WTC11 (cell line): ENCODE results near the gene STX8. TPM values are rescaled to one million over a fixed set of nuclear protein-coding genes. Genes with fewer than 3 reads are reported as not detected.

ENCODE experiments used
- ATAC-seq: fragments of 200-7000 bp; cut with Tn5 transposase; 2 replicates; pipeline ENCODE4 v1.10.0; 2021; ENCODE audit warnings: mild to moderate bottlenecking, moderate library complexity
- CTCF ChIA-PET: fragments of 300-600 bp; sonication (Branson Sonifier 250); formaldehyde crosslinking; loops from one replicate; lab custom pipeline; 2021; ENCODE audit warnings: antibody characterized with exemption; lab: Charles Lee
- POLR2A ChIA-PET: fragments of 350-600 bp; sonication (Branson Sonifier 250); formaldehyde crosslinking; loops from one replicate; lab custom pipeline; 2021; ENCODE audit warnings: antibody characterized with exemption; lab: Charles Lee
- DNase-seq: peaks from one replicate; pipeline ENCODE4 v3.0.0; 2021; ENCODE audit warnings: low spot score
- H3K27ac Mint-ChIP-seq: 2 replicates; pipeline ENCODE4 v1.8.0; 2021; ENCODE audit warnings: mixed read lengths
- H3K27me3 Mint-ChIP-seq: 2 replicates; pipeline ENCODE4 v1.8.0; 2021; ENCODE audit warnings: low read depth, mild to moderate bottlenecking, moderate library complexity, mixed read lengths
- H3K36me3 Mint-ChIP-seq: 2 replicates; pipeline ENCODE4 v1.8.0; 2021; ENCODE audit warnings: mixed read lengths
- H3K4me1 Mint-ChIP-seq: 2 replicates; pipeline ENCODE4 v1.8.0; 2022; ENCODE audit warnings: mixed read lengths
- H3K4me3 Mint-ChIP-seq: 2 replicates; pipeline ENCODE4 v1.8.0; 2021; ENCODE audit warnings: mild to moderate bottlenecking, moderate library complexity, mixed read lengths
- H3K9me3 Mint-ChIP-seq: 2 replicates; pipeline ENCODE4 v1.8.0; 2021; ENCODE audit warnings: mixed read lengths
- ATF2 ChIP-seq: sonication (generic); formaldehyde crosslinking; IDR thresholded peaks from 2 replicates; pipeline ENCODE4 v1.8.1; 2022; ENCODE audit warnings: low read depth, missing genetic modification reagents, borderline replicate concordance
- ATF3 ChIP-seq: sonication (generic); formaldehyde crosslinking; conservative IDR thresholded peaks from 2 replicates; pipeline ENCODE4 v1.8.1; 2022; ENCODE audit warnings: mild to moderate bottlenecking, missing genetic modification reagents
- CTCF ChIP-seq: fragments of 200-600 bp; IDR thresholded peaks from 2 replicates; pipeline ENCODE4 v1.8.0; 2022; ENCODE audit warnings: antibody characterized with exemption
- E2F4 ChIP-seq: sonication (generic); formaldehyde crosslinking; IDR thresholded peaks from 2 replicates; pipeline ENCODE4 v1.8.1; 2022; ENCODE audit warnings: low read depth, mild to moderate bottlenecking, moderate library complexity, missing genetic modification reagents, borderline replicate concordance
- GTF2I ChIP-seq: fragments of 250-450 bp; sonication (Bioruptor Pico); conservative IDR thresholded peaks from 2 replicates; pipeline ENCODE4 v1.4.0; 2021; ENCODE audit warnings: mild to moderate bottlenecking
- HMGA2 ChIP-seq: fragments of 250-450 bp; sonication (Bioruptor Pico); IDR thresholded peaks from 2 replicates; pipeline ENCODE4 v1.4.0; 2021; ENCODE audit warnings: mild to moderate bottlenecking, moderate library complexity
- IRF1 ChIP-seq: sonication (generic); formaldehyde crosslinking; IDR thresholded peaks from 2 replicates; pipeline ENCODE4 v1.8.0; 2023; ENCODE audit warnings: missing genetic modification reagents
- MYBL2 ChIP-seq: sonication (generic); formaldehyde crosslinking; IDR thresholded peaks from 2 replicates; pipeline ENCODE4 v1.8.1; 2023; ENCODE audit warnings: mild to moderate bottlenecking, moderate library complexity, missing genetic modification reagents
- NR1H2 ChIP-seq: sonication (generic); formaldehyde crosslinking; IDR thresholded peaks from 2 replicates; pipeline ENCODE4 v1.9.0; 2021; ENCODE audit warnings: mild to moderate bottlenecking, moderate library complexity, missing genetic modification reagents
- PRDM15 ChIP-seq: sonication (generic); formaldehyde crosslinking; IDR thresholded peaks from 2 replicates; pipeline ENCODE4 v1.8.0; 2022; ENCODE audit warnings: missing genetic modification reagents
- RORB ChIP-seq: fragments of 250-450 bp; sonication (Bioruptor Pico); IDR thresholded peaks from 2 replicates; pipeline ENCODE4 v1.9.0; 2021; ENCODE audit warnings: mild to moderate bottlenecking
- STAT6 ChIP-seq: sonication (generic); formaldehyde crosslinking; conservative IDR thresholded peaks from 2 replicates; pipeline ENCODE4 v1.8.1; 2023; ENCODE audit warnings: mild to moderate bottlenecking, low read depth, missing genetic modification reagents, moderate library complexity
- TCF7 ChIP-seq: sonication (generic); formaldehyde crosslinking; IDR thresholded peaks from 2 replicates; pipeline ENCODE4 v1.8.0; 2022; ENCODE audit warnings: mild to moderate bottlenecking, low read depth, missing genetic modification reagents, moderate library complexity
- USF2 ChIP-seq: sonication (generic); formaldehyde crosslinking; IDR thresholded peaks from 2 replicates; pipeline ENCODE4 v1.8.1; 2023; ENCODE audit warnings: mild to moderate bottlenecking, missing genetic modification reagents, moderate library complexity
- ZBTB21 ChIP-seq: sonication (generic); formaldehyde crosslinking; IDR thresholded peaks from 2 replicates; pipeline ENCODE4 v1.8.1; 2023; ENCODE audit warnings: mild to moderate bottlenecking, missing genetic modification reagents, borderline replicate concordance
- ZBTB43 ChIP-seq: sonication (generic); formaldehyde crosslinking; IDR thresholded peaks from 2 replicates; pipeline ENCODE4 v1.8.1; 2023; ENCODE audit warnings: mild to moderate bottlenecking, missing genetic modification reagents
- ZNF232 ChIP-seq: sonication (generic); formaldehyde crosslinking; IDR thresholded peaks from 2 replicates; pipeline ENCODE4 v1.8.0; 2022; ENCODE audit warnings: mild to moderate bottlenecking, missing genetic modification reagents
- ZNF281 ChIP-seq: sonication (generic); formaldehyde crosslinking; IDR thresholded peaks from 2 replicates; pipeline ENCODE4 v1.8.0; 2023; ENCODE audit warnings: mild to moderate bottlenecking, missing genetic modification reagents
- ZNF671 ChIP-seq: fragments of 250-450 bp; sonication (Bioruptor Pico); IDR thresholded peaks from 2 replicates; pipeline ENCODE4 v1.8.0; 2021; ENCODE audit warnings: mild to moderate bottlenecking
- total RNA-seq: library from RNA; stranded (reverse); gene quantifications from 3 replicates; pipeline ENCODE4 v1.2.3, GENCODE V29; 2021

The STX8 gene
- total RNA-seq, 1 experiment from 2014 or later: 39.9 TPM

GRCh38 chr17:9200699-9201359, 374.8 kb downstream of the STX8 start:
- H3K27ac Mint-ChIP-seq: no peak overlapping the region
- H3K36me3 Mint-ChIP-seq: no peaks in the 10 kb centered on the region
- peaks cover 14% of the 10 kb centered on the region for H3K4me1 Mint-ChIP-seq
- no peak for TF ChIP-seq ZNF281 (CRISPR knock-in tag)
- no peak for TF ChIP-seq HMGA2
- no peak for TF ChIP-seq TCF7
- no peak for TF ChIP-seq ATF3 (CRISPR knock-in tag)
- TF ChIP-seq USF2: no peak
- TF ChIP-seq MYBL2 (CRISPR knock-in tag): no peak
- TF ChIP-seq ZNF671 (CRISPR knock-in tag): no peak
- TF ChIP-seq PRDM15 (CRISPR knock-in tag): no peak
- TF ChIP-seq RORB (CRISPR knock-in tag): no peak
- TF ChIP-seq NR1H2 (CRISPR knock-in tag): no peak
- no peak for TF ChIP-seq ZBTB43 (CRISPR knock-in tag)
- TF ChIP-seq GTF2I (CRISPR knock-in tag): no peak
- TF ChIP-seq ATF2 (CRISPR knock-in tag): no peak
- TF ChIP-seq E2F4 (CRISPR knock-in tag): no peak
- TF ChIP-seq STAT6 (CRISPR knock-in tag): no peak
- TF ChIP-seq CTCF: no peak
- TF ChIP-seq ZBTB21 (CRISPR knock-in tag): no peak
- TF ChIP-seq IRF1: no peak
- no peak for TF ChIP-seq ZNF232 (CRISPR knock-in tag)
- ATAC-seq (no peak), DNase-seq (no peak)
- H3K9me3 Mint-ChIP-seq: peaks cover 12% of the 10 kb centered on the region
- H3K4me3 Mint-ChIP-seq: no peak overlapping the region
- POLR2A ChIA-PET: no interaction called here
- CTCF ChIA-PET: interaction anchor here (1.6 kb wide), 1 partner anchor 38 kb away, joined by 7 read pairs; no protein-coding TSS in a partner anchor
- H3K27me3 Mint-ChIP-seq: no peaks in the 10 kb centered on the region; the same call in 1 of the 2 replicates
